Testis (tissue), 3 donors: Measurements from ENCODE around the gene SRPK3. TPM values are rescaled to one million over a fixed set of nuclear protein-coding genes. Genes with fewer than 3 reads are reported as not detected.

Experiments used
- DNase-seq: peaks from one replicate; pipeline ENCODE4 v3.0.0-alpha.2; 2019
- H3K27ac ChIP-seq, 2 donors: fragments of 200-600 bp; sonication (generic); one replicate each; pipeline ENCODE4 v1.5.1; 2019
- H3K27me3 ChIP-seq: fragments of 200-600 bp; sonication (generic); one replicate; pipeline ENCODE4 v1.5.1; 2019
- H3K36me3 ChIP-seq: fragments of 200-600 bp; sonication (generic); one replicate; pipeline ENCODE4 v1.5.1; 2017; ENCODE audit warnings: low read depth; ENCODE audit errors: missing control alignments
- H3K4me1 ChIP-seq: fragments of 200-600 bp; sonication (generic); one replicate; pipeline ENCODE4 v1.5.1; 2019
- H3K4me3 ChIP-seq, 2 donors: fragments of 200-600 bp; sonication (generic); one replicate each; pipeline ENCODE4 v1.5.1; 2017 to 2019
- H3K9me3 ChIP-seq: fragments of 200-600 bp; sonication (generic); one replicate; pipeline ENCODE4 v1.5.1; 2017
- POLR2A ChIP-seq: fragments of 450-650 bp; IDR thresholded peaks from one replicate; pipeline ENCODE4 v1.6.1; 2017; ENCODE audit warnings: antibody characterized with exemption, mild to moderate bottlenecking, moderate library complexity
- WGBS, 2 donors: methylation state at CpG; one replicate each; pipeline ENCODE4 v1.1.5; 2018; 5-methylcytosine and 5-hydroxymethylcytosine counted together
- intact Hi-C: fragments of 100-400 bp; cut with DNase I; formaldehyde crosslinking; loops from one replicate; pipeline ENCODE4 v1.15.1; 2023; ENCODE audit warnings: low total_unique reads
- polyA plus RNA-seq: library from polyadenylated mRNA; stranded (reverse); fragments of 350-450 nt; fragmentation: Illumina TruSeq; extraction: RNeasy Lipid Tissue Mini Kit (QIAGEN cat#74804); gene quantifications from one replicate; pipeline ENCODE4 v1.2.3, GENCODE V29; 2014; ENCODE audit warnings: low read depth, low replicate concordance; ENCODE audit not compliant: insufficient read depth
- total RNA-seq, 2 donors: library from RNA; depleted of rRNA; stranded (reverse); fragments of >200 nt; gene quantifications; one replicate each; pipeline ENCODE4 v1.2.3, GENCODE V29; 2016
- TF ChIP-seq, protein P1 (sequence below), 3 experiments: fragments of 450-650 bp in 2 of 3; fragments of 200-600 bp in 1 of 3; sonication (generic) in 1 of 3; IDR thresholded peaks; one replicate each; pipeline ENCODE4 v1.5.1; 2016 to 2019; ENCODE audit warnings: antibody characterized with exemption in 3 of 3, mild to moderate bottlenecking in 2 of 3, moderate library complexity in 1 of 3

The SRPK3 gene
- total and polyA plus RNA-seq, 3 donors from 2014 or later = 0.62 to 2.2 (median 1.3) TPM

DNA sequence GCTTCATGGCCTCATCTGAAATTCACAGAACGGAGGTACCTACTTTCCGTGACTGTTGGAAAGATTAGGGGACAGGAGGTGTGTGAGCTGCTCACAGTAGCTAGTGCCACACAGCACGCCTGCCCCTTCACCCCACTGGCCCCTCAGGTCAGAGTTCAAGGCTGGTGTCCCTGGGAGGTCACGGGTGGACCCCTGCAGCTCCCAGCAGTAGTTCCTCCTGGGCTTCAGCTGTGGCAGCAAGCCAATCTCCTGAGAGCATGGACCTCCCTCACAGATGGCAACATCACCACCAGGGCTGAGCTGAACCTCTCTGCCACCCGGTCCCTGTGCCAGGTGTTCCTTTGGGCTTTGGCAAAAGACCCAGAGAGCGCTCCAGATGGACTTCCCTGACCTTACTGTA lies 11.5 kb downstream of the SRPK3 start:
- no peak overlapping the region for H3K4me3 ChIP-seq
- no peaks in the 10 kb centered on the region for H3K27me3 ChIP-seq
- intact Hi-C loops = loop anchor here (10.0 kb wide), 1 partner anchor 68 kb away; the partner anchor contains the start of genes ABCD1 and BCAP31
- TF ChIP-seq, protein P1, sequence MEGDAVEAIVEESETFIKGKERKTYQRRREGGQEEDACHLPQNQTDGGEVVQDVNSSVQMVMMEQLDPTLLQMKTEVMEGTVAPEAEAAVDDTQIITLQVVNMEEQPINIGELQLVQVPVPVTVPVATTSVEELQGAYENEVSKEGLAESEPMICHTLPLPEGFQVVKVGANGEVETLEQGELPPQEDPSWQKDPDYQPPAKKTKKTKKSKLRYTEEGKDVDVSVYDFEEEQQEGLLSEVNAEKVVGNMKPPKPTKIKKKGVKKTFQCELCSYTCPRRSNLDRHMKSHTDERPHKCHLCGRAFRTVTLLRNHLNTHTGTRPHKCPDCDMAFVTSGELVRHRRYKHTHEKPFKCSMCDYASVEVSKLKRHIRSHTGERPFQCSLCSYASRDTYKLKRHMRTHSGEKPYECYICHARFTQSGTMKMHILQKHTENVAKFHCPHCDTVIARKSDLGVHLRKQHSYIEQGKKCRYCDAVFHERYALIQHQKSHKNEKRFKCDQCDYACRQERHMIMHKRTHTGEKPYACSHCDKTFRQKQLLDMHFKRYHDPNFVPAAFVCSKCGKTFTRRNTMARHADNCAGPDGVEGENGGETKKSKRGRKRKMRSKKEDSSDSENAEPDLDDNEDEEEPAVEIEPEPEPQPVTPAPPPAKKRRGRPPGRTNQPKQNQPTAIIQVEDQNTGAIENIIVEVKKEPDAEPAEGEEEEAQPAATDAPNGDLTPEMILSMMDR (IDR thresholded peaks at IDR 0.05) = no peak
- no peak for TF ChIP-seq POLR2A
- DNase-seq = no peak
- no peak overlapping the region for H3K27ac ChIP-seq
- no peaks in the 10 kb centered on the region for H3K4me1 ChIP-seq
- H3K9me3 ChIP-seq = no peaks in the 10 kb centered on the region
- WGBS, 2 donors = 81 to 83% methylated on average over 1 to 6 of the region's 6 CpGs
- no peaks in the 10 kb centered on the region for H3K36me3 ChIP-seq

DNA sequence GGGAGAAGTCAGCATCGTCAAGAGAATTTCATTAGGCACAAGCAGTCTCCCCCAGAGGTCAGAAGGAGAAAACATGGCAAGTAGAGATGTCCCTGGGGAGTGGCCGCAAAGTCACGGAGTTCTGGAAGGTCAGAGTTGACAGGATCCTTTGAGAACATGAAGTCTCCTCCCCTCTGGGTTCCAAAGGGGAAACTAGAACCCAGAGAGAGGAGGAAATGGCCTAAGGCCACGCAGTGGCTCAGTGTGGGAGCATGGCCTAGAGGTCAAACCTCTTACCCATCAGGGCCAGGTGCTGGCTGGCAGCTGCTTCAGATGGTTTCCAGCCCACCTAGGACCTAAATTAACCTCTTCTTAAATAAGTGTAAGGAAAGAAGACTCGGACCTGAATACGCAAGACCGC lies 12.4 kb downstream of the SRPK3 start:
- Histone ChIP-seq H3K27ac (peak overlapping the region in 1 of 2 donors; percentile 88), H3K4me3 (peak overlapping the region; percentile 60 to 70), H3K27me3 (no peaks in the 10 kb centered on the region), H3K9me3 (no peaks in the 10 kb centered on the region), H3K4me1 (no peaks in the 10 kb centered on the region), H3K36me3 (no peaks in the 10 kb centered on the region)
- intact Hi-C loops = loop anchor here (10.0 kb wide), 1 partner anchor 68 kb away; the partner anchor contains the start of genes ABCD1 and BCAP31
- 0 to 8% methylated on average over 4 to 6 of the region's 7 CpGs for WGBS, 2 donors
- no peak for TF ChIP-seq POLR2A
- TF ChIP-seq, protein P1 (IDR thresholded peaks at IDR 0.05) = no peak
- no peak for DNase-seq

DNA sequence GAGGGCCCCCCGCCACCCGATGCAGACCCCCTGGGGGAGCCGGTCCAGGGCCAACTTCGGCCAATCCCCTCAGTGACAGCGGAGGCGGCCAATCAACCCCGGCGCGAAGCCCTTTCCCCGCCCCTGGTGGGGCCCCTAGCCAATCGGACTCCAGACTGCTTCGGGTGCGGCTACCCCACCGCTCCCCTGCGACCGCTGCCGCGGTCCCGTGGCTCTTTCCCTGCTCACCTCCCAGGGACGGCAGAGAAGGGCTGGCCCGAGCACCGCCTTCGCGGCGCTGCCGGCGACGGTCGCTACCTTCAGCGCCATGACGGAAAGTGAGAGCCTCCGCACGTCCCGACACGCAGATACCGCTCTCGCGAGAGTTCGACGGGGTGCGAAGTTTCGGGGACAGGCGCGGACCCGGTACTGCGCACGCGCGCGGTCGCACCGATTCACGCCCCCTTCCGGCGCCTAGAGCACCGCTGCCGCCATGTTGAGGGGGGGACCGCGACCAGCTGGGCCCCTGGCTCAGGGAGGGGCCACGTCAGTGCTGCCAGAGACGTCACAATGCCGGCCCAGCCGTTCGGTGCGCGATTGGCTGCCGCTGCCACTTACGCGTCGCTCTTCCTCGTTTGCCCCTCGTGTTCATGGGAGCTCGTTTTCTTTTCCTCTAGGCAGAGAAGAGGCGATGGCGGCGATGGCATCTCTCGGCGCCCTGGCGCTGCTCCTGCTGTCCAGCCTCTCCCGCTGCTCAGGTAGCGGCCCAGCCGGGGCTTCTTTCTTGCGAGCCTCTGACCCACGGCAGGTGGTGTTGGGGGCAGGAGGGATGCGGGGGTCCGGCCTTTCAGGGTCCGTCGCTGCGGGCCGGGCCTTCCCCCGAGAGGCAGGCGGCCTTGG lies 13.4 kb downstream of the SRPK3 start, which contains the start of the genes IDH3G and SSR4:
IDH3G (minus strand) TSS at position 358 of the 879 bp plus-strand sequence; CDS start at position 309, 49 bp downstream.
SSR4 (plus strand) TSS at position 651 of the 879 bp plus-strand sequence; CDS start at position 671, 20 bp downstream.
- H3K27me3 ChIP-seq = no peaks in the 10 kb centered on the region
- TF ChIP-seq, protein P1 (IDR thresholded peaks at IDR 0.05) = no peak
- no peak for TF ChIP-seq POLR2A
- no peaks in the 10 kb centered on the region for H3K36me3 ChIP-seq
- H3K4me1 ChIP-seq = no peaks in the 10 kb centered on the region
- peak within 1 kb of the TSS; percentile 60 to 70 for H3K4me3 ChIP-seq
- H3K9me3 ChIP-seq = no peaks in the 10 kb centered on the region
- WGBS, 2 donors = 0% methylated on average over 3 to 7 of the region's 92 CpGs
- peak within 1 kb of the TSS; percentile 87 to 88 for H3K27ac ChIP-seq
- peak; percentile 92 for DNase-seq
- intact Hi-C loops = loop anchor here (10.0 kb wide), 1 partner anchor 69 kb away; the partner anchor contains the start of genes ABCD1 and BCAP31

DNA sequence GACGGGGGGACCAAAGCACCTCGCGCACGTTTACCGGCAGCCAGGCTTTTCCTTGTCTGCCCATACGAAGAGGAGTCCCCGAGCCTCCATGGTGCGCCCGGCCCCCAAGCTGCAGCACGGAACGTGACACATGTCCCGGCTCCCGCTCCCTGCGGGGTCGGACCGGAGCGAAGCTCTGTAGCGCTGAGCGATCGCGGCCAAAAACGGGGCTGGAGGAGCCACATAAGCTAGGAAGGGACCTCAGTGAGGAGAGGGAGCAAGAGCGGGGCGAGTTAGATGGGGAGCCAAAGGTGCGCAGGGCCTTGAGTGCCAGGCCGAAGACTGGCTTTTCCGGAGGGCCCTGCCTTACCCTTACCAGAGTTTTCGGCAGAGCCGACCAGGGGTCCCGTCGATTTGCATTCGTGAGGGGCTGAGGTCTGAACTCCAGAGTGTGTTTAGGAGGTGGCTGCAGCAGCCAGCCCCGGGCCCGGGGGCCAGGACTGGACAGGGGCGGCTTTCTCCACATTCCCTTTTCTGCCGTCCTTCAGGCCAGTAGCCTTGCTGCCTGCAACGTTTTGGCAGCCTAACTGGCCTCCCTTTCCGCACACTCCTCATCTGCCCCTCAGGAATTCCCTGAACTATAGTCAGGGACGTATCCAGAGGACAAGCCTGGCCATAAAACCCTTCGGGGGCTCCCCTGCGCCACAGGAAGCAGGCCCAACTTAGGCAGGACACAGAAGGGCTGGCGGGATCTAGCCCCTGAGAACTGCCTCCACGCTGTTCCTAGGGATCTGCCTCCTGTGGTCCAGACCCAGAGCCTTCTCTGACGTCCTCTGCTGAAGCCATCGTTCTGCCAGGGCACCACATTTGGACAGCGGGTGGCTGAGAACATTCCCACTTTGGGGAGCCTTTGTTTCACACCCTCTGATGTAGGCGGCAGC lies 14.3 kb downstream of the SRPK3 start:
- Histone ChIP-seq H3K9me3 (no peaks in the 10 kb centered on the region), H3K27me3 (no peaks in the 10 kb centered on the region), H3K27ac (peak overlapping the region; percentile 87 to 88), H3K4me1 (no peaks in the 10 kb centered on the region), H3K36me3 (no peaks in the 10 kb centered on the region), H3K4me3 (peak overlapping the region; percentile 60 to 70)
- DNase-seq = no peak
- WGBS, 2 donors = 4% methylated on average over 39 of the region's 47 CpGs; no CpG with 5 or more reads in 1 of the 2 donors
- TF ChIP-seq POLR2A = no peak
- TF ChIP-seq, protein P1 (IDR thresholded peaks at IDR 0.05) = no peak
- intact Hi-C loops = loop anchor here (10.0 kb wide), 1 partner anchor 70 kb away; the partner anchor contains the start of genes ABCD1 and BCAP31
